Hepatocyte (in vitro differentiated cells): ENCODE results near the gene PAPSS1.

Experiments used
- EZH2 ChIP-seq: fragments of 200-600 bp; sonication (generic); IDR thresholded peaks from 2 replicates; pipeline ENCODE4 v1.6.1; 2016; ENCODE audit warnings: antibody characterized with exemption, mild to moderate bottlenecking, borderline replicate concordance
- EZH2phosphoT487 ChIP-seq: fragments of 200-600 bp; sonication (generic); IDR thresholded peaks from one replicate; pipeline ENCODE4 v1.6.1; 2018; ENCODE audit warnings: antibody characterized with exemption, mild to moderate bottlenecking, low read depth, moderate library complexity; ENCODE audit not compliant: unreplicated experiment, severe bottlenecking
- TF ChIP-seq, protein P1 (sequence below): fragments of 200-600 bp; sonication (generic); IDR thresholded peaks from 2 replicates; pipeline ENCODE4 v1.5.1; 2016; ENCODE audit warnings: antibody characterized with exemption, mild to moderate bottlenecking; ENCODE audit not compliant: poor library complexity

DNA sequence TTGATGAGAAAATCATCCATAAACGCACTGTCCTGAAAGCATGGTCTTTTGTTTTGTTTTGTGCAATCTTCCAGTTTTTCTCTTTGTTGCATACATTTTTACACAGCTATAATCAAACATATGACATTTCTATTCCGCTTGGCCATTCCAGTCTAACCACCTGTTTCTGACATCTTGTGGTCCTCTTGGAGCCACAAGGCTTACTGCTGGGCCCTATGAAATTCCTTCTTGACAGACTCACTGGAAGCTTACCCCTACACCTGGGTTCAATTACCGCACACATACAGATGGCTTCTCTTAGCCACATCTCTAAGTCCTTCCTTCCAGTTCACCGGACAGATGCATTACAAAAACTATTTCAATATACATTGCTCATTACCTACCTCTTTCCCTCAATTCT is 72.4 kb downstream of the PAPSS1 start:
- TF ChIP-seq, protein P1, sequence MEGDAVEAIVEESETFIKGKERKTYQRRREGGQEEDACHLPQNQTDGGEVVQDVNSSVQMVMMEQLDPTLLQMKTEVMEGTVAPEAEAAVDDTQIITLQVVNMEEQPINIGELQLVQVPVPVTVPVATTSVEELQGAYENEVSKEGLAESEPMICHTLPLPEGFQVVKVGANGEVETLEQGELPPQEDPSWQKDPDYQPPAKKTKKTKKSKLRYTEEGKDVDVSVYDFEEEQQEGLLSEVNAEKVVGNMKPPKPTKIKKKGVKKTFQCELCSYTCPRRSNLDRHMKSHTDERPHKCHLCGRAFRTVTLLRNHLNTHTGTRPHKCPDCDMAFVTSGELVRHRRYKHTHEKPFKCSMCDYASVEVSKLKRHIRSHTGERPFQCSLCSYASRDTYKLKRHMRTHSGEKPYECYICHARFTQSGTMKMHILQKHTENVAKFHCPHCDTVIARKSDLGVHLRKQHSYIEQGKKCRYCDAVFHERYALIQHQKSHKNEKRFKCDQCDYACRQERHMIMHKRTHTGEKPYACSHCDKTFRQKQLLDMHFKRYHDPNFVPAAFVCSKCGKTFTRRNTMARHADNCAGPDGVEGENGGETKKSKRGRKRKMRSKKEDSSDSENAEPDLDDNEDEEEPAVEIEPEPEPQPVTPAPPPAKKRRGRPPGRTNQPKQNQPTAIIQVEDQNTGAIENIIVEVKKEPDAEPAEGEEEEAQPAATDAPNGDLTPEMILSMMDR, result no peak
- TF ChIP-seq EZH2, result no peak
- TF ChIP-seq EZH2phosphoT487, result no peak
